ENCODE data around the gene TLE2.

TLE2 gene

DNA sequence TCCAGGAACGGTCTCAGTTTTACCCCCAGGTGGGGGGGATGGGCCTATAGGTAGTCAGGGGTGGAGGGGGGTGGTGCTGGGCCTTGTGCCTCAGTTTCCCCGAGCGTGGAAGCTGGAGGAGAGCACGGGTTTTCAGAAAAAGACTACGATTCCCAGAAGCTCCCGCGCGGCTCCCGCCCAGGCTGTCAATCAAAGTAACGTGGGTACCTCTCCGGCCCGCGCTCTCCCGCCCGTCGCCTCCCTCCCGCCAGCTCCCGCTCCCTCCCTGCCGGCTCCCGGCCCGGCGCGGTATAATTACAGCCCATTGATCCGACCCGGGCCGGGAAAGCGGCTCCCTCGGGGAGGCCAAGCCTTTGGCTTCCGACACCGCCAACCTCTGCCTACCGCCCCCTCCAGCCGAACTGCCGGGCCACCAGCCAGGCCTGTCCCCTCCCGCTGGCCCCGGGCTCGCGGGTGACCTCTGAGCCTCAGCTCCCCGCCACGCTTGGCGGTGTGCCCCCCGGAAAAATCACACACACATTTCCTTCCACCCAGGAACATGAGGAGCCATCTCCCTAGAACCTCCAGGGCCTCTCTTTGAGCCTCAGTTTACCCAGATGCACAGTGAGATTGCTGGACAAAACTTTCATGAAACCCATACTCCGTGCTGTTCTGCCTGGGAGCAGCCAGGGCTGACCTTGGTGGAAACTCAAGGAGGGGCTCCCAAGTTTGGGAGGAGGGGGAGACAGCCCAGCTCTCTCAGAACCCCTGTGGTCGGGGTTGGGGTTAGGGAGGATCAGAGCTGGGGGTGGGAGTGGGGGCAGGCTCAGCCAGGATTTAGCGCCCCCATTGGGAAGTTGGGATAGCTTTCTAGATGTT lies 7.3 kb upstream of the TLE2 start:
- peak; percentile 83 for DNase-seq

- peak; percentile 97 for DNase-seq
These were observed 6.5 kb upstream of the TLE2 start for GRCh38 chr19:3035542-3036118.

GRCh38 chr19:3034656-3035541 lies 5.8 kb upstream of the TLE2 start:
- DNase-seq: peak; percentile 45

DNA sequence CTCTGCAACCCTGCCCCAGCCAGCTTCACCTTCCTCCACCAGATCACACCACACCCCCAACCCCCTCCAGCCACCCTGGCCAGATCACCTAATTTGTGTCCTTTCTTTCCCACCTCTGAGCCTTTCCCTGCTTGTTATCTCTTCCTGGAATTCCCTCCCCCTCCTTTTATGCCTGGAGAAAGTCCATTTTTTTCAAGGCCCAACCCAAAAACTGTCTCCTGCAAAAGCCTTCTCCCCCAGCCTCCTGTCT lies 5.3 kb upstream of the TLE2 start:
- no peak for DNase-seq

GRCh38 chr19:3033595-3034405 lies 4.7 kb upstream of the TLE2 start:
- no peak for DNase-seq

GRCh38 chr19:3031607-3031867 lies 2.5 kb upstream of the TLE2 start:
- DNase-seq: no peak

GRCh38 chr19:3028305-3029064 lies 595 bp downstream of the TLE2 start:
- no peak for DNase-seq

GRCh38 chr19:3027981-3028304 lies 1.1 kb downstream of the TLE2 start:
- no peak for DNase-seq

GRCh38 chr19:3027292-3027691 lies 1.8 kb downstream of the TLE2 start:
- DNase-seq: no peak

DNA sequence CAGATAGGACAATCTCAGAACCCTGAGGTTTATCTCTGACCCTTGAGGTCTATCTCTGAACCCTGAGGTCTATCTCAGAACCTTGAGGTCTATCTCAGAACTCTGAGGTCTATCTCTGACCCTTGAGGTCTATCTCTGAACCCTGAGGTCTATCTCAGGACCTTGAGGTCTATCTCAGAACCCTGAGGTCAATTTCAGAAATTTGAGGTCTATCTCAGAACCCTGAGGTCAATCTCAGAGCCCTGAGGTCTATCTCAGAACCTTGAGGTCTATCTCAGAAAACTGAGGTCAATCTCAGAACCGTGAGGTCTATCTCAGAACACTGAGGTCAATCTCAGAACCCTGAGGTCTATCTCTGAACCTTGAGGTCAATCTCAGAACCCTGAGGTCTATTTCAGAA lies 2.3 kb downstream of the TLE2 start:
- DNase-seq: no peak

GRCh38 chr19:3025549-3025886 lies 3.6 kb downstream of the TLE2 start:
- DNase-seq: no peak

DNA sequence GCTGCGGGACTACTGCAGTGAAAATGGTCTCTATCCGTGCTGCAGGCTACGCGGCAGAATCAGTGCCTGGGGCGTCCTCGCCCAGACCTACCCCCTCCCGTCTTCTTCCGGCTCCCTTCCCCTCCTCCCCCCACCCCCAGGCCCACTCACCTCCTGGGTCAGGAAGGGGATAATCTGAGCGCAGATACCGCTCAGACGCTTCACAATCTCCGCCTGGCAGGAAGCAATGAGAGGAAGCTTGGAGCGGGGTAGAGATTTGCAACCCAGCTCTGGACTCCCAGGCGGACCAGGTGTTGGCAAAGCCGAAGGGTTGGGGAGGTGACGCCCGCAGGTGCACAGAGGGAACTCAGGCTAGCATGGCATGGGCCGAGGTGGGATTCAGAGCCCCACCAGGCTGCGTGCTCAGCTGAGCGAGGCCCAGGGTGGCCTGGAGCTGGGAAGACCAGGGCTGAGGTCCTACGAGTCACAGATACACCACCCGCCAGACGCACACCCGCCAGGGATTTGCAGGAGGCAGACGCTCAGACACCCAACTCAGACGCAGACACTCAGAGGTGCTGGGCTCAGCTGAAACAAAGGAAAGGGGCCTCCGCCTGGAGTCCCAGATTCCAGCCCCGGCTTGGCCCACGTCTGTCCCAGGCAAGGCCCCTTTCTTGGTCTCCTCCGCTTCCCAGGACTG lies 4.1 kb downstream of the TLE2 start:
- no peak for DNase-seq

GRCh38 chr19:3024509-3024869 lies 4.6 kb downstream of the TLE2 start:
- peak; percentile 51 for DNase-seq

GRCh38 chr19:3020321-3020960 lies 8.6 kb downstream of the TLE2 start:
- DNase-seq: no peak

DNA sequence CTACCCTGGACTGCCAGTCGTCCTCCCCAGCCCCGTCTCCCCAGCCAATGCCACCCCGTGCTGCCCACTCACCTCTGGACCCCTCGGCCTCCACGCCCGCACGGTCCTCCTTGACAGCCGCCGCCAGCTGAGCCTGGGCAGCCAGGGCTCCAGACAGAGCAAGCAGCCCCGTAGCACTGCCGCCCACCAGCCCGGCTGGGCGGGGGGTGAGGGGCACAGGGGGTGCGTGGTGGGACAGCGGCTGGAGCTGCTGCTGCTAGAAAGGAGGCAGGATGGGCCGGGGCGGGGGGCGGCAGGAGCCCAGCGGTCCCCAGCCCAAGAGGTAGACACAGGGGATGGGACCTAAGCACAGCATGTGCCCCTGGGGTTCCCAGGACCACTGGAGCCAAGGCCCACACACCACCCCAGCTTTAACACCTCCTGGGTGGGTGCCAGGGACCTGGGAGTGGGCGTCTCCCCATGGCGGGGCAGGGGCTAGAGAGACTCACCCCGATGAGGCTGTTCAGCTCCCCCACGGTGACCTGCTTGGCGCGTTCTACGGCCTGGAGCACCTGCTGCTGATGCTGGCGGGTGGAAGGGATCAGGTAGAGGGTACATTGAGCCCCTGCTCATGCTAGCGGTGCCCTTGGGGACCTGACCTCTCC lies 9.7 kb downstream of the TLE2 start:
- DNase-seq: no peak

DNA sequence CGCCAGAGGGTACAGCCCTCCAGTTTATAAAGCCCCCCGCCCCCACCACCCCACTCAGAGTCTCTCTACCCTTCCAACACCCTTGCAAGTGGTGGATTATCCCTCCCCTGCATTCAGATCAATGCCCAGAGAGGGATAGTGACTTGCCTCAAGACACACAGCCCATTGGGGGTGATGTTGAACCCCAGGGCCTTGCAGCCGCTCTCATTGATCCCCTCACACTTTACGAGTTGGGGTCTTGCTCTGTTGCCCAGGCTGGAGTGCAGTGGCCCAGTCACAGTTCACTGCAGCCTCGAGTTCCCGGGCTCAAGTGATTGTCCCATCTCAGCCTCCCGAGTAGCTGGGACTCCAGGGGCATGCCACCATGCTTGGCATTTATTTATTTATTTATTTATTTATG lies 11.2 kb downstream of the TLE2 start:
- DNase-seq: no peak

GRCh38 chr19:3015126-3016057 lies 13.7 kb downstream of the TLE2 start:
- no peak for DNase-seq

DNA sequence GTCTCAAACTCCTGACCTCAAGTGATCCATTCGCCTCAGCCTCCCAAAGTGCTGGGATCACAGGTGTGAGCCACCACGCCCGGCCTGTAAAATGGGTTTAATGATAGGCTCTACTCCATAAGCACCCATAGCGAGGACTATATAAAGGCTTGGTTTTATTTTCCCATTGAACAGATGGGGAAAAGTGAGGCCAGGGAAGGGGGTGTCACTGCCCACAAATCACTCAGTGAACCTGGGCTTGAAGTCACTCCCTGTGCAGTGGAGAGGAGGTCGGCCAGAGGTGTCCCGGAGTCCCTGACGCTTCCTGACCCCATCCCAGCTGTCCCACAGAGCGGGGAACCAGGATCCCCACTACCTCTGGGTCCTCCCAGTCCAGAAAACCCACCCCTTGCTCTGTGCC lies 14.9 kb downstream of the TLE2 start:
- no peak for DNase-seq

DNA sequence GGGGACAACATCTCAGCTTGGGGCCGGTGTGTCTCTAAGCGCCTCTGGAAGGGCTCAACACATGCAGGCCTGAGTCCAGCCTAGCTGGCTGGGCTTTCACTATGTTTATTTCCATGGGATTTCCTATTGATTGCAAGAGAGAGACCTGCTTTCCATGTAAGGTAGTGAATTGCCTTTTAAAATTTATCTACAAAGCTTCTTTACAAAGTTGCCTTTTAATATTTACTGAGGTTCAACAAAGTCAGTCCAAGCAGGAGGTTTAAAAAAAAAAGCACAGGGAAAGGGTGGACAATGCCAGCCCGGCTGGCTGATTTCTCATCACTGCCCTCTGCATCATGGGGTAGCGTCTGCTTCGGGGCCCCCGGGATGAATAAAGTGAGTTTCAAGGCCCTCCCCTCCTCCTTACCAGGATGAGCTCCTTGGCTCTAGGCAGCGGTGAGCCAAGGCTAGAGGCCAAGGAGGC lies 15.8 kb downstream of the TLE2 start:
- DNase-seq: no peak

- no peak for DNase-seq
These were observed 16.3 kb downstream of the TLE2 start for GRCh38 chr19:3012621-3013262.

Measured in stimulated activated CD4-positive, alpha-beta T cell treated with anti-CD3 and anti-CD28 coated beads, Interleukin-1b, Interleukin-23, amount 100 ng/mL, for 48 hours (primary cell).